HepG2 (cell line): Measurements from ENCODE around the gene SPOPL. TPM values are rescaled to one million over a fixed set of nuclear protein-coding genes. Genes with fewer than 3 reads are reported as not detected.

Experiments used
- ARID4A ChIP-seq: sonication (generic); formaldehyde crosslinking; IDR thresholded peaks from 2 replicates; pipeline ENCODE4 v1.5.0; 2020; ENCODE audit warnings: mild to moderate bottlenecking, missing genetic modification reagents, borderline replicate concordance
- ARNTL ChIP-seq: sonication (generic); formaldehyde crosslinking; IDR thresholded peaks from 2 replicates; pipeline ENCODE4 v1.4.0; 2020; ENCODE audit warnings: mild to moderate bottlenecking, missing genetic modification reagents
- ATF6 ChIP-seq: sonication (generic); formaldehyde crosslinking; conservative IDR thresholded peaks from 2 replicates; pipeline ENCODE4 v1.4.0; 2020; ENCODE audit warnings: missing genetic modification reagents
- CENPT ChIP-seq: sonication (generic); formaldehyde crosslinking; IDR thresholded peaks from 2 replicates; pipeline ENCODE4 v1.8.0; 2022; ENCODE audit warnings: low read depth, mild to moderate bottlenecking, moderate library complexity, missing genetic modification reagents
- DMAP1 ChIP-seq: IDR thresholded peaks from 2 replicates; pipeline ENCODE4 v1.6.1; 2016
- FOXM1 ChIP-seq: sonication (generic); formaldehyde crosslinking; IDR thresholded peaks from 2 replicates; pipeline ENCODE4 v1.5.0; 2020; ENCODE audit warnings: missing genetic modification reagents
- IRX3 ChIP-seq: sonication (generic); formaldehyde crosslinking; IDR thresholded peaks from 2 replicates; pipeline ENCODE4 v1.8.1; 2023; ENCODE audit warnings: mild to moderate bottlenecking, low read depth, missing genetic modification reagents, borderline replicate concordance
- KAT2B ChIP-seq: fragments of 150-350 bp; IDR thresholded peaks from 2 replicates; pipeline ENCODE4 v1.6.1; 2014; ENCODE audit warnings: low read depth, low read length, borderline replicate concordance
- KLF11 ChIP-seq: IDR thresholded peaks from 2 replicates; pipeline ENCODE4 v1.6.1; 2016; ENCODE audit warnings: missing compliant biosample characterization
- MYNN ChIP-seq: sonication (generic); formaldehyde crosslinking; IDR thresholded peaks from 2 replicates; pipeline ENCODE4 v1.4.0; 2020; ENCODE audit warnings: mild to moderate bottlenecking, low read depth, missing genetic modification reagents
- ONECUT2 ChIP-seq: sonication (generic); formaldehyde crosslinking; IDR thresholded peaks from 2 replicates; pipeline ENCODE4 v1.4.0; 2020; ENCODE audit warnings: missing genetic modification reagents
- RARG ChIP-seq: sonication (generic); formaldehyde crosslinking; IDR thresholded peaks from 2 replicates; pipeline ENCODE4 v1.4.0; 2020; ENCODE audit warnings: low read depth, mild to moderate bottlenecking, missing genetic modification reagents
- RFX3 ChIP-seq: IDR thresholded peaks from 2 replicates; pipeline ENCODE4 v1.6.1; 2016; ENCODE audit warnings: missing biosample characterization, missing genetic modification reagents
- SNAPC2 ChIP-seq: sonication (generic); formaldehyde crosslinking; IDR thresholded peaks from 2 replicates; pipeline ENCODE4 v1.8.1; 2022; ENCODE audit warnings: mild to moderate bottlenecking, missing genetic modification reagents
- SOX6 ChIP-seq, 2 experiments: fragments of 450-650 bp in 1 of 2; sonication (generic) in 1 of 2; formaldehyde crosslinking in 1 of 2; IDR thresholded peaks; 2 replicates each; pipeline versions ENCODE4 v1.4.0 to v1.6.1; 2017 to 2020; ENCODE audit warnings: antibody characterized with exemption in 1 of 2, mild to moderate bottlenecking in 1 of 2, missing genetic modification reagents in 1 of 2
- TIGD3 ChIP-seq: sonication (generic); formaldehyde crosslinking; IDR thresholded peaks from 2 replicates; pipeline ENCODE4 v1.5.1; 2020; ENCODE audit warnings: mild to moderate bottlenecking, missing genetic modification reagents, borderline replicate concordance
- TOE1 ChIP-seq: sonication (generic); formaldehyde crosslinking; IDR thresholded peaks from 2 replicates; pipeline ENCODE4 v1.4.0; 2020; ENCODE audit warnings: mild to moderate bottlenecking, missing genetic modification reagents
- ZBTB1 ChIP-seq: sonication (generic); formaldehyde crosslinking; IDR thresholded peaks from 2 replicates; pipeline ENCODE4 v1.4.0; 2020; ENCODE audit warnings: missing genetic modification reagents, borderline replicate concordance
- ZBTB21 ChIP-seq: sonication (generic); formaldehyde crosslinking; IDR thresholded peaks from 2 replicates; pipeline ENCODE4 v1.4.0; 2020; ENCODE audit warnings: missing genetic modification reagents
- ZNF12 ChIP-seq: sonication (generic); formaldehyde crosslinking; IDR thresholded peaks from 2 replicates; pipeline ENCODE4 v1.5.0; 2020; ENCODE audit warnings: missing genetic modification reagents
- ZNF510 ChIP-seq: sonication (generic); formaldehyde crosslinking; IDR thresholded peaks from 2 replicates; pipeline ENCODE4 v1.4.0; 2020; ENCODE audit warnings: low read depth, mild to moderate bottlenecking, missing genetic modification reagents
- ZNF652 ChIP-seq: IDR thresholded peaks from 2 replicates; pipeline ENCODE4 v1.6.1; 2016; ENCODE audit warnings: low read depth, borderline replicate concordance
- polyA plus RNA-seq, 8 experiments: library from polyadenylated mRNA; depleted of rRNA in 3 of 8; stranded (reverse) in 7 of 8; unstranded in 1 of 8; fragments of >200 nt; fragmentation: Illumina TruSeq in 4 of 8; extraction: Trizol in 4 of 8; gene quantifications; 2 replicates each; pipeline versions ENCODE4 v1.2.1 to v1.2.3, GENCODE V29; 2011 to 2016; ENCODE audit warnings: low read depth in 4 of 8, missing spikeins in 1 of 8, mixed read lengths in 1 of 8; ENCODE audit not compliant: insufficient read depth in 1 of 8
- total RNA-seq, 5 experiments: library from RNA; depleted of rRNA; stranded (reverse); fragments of >200 nt; fragmentation: Illumina TruSeq; extraction: Trizol; gene quantifications; 2 replicates each; pipeline ENCODE4 v1.2.3, GENCODE V29; 2016; ENCODE audit warnings: low read depth in 1 of 5
- TF ChIP-seq, protein P1 (sequence below): sonication (generic); formaldehyde crosslinking; IDR thresholded peaks from 2 replicates; pipeline ENCODE4 v1.5.0; 2020; ENCODE audit warnings: mild to moderate bottlenecking, missing genetic modification reagents

The SPOPL gene
- total and polyA plus RNA-seq, 2 of the 13 experiments (the other 11 are each of a cell fraction or from before 2014, with no cell fraction given): 12.6 to 51.6 TPM

DNA sequence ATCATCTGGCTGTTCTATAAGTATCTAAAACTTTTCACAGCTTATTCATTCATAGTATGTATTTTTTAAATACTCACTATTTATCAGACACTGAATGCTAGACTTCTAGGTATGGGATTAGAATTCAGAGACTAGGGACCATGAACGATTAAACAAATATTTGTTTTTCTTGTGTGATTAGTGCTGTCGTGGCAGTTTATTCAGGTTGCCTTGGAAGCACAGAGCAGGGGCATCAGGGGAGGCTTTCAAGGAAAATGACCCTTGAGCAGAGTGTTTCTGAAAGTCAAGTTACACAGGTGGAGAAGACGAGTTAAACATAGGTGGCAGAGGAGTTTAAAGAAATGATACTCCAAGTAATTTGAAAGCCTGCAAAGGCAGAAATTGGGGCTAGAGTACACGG lies 5.7 kb downstream of the SPOPL start (continued):
- TF ChIP-seq TOE1 (no peak), ZNF652 (no peak), KAT2B (no peak), ZBTB21 (no peak), ZBTB1 (CRISPR knock-in tag) (no peak), ZNF12 (no peak), FOXM1 (CRISPR knock-in tag) (no peak), ARID4A (peak; percentile 27; the same call in 1 of the 2 replicates), RARG (CRISPR knock-in tag) (no peak), ONECUT2 (CRISPR knock-in tag) (no peak), ZNF510 (CRISPR knock-in tag) (no peak), CENPT (no peak), IRX3 (CRISPR knock-in tag) (no peak), RFX3 (CRISPR knock-in tag) (peak; percentile 78), KLF11 (CRISPR knock-in tag) (no peak), MYNN (CRISPR knock-in tag) (no peak), DMAP1 (CRISPR knock-in tag) (no peak), SOX6 (IDR thresholded peaks at IDR 0.05) (no peak), SOX6 (CRISPR knock-in tag; IDR thresholded peaks at IDR 0.05) (peak; percentile 35; the same call in 1 of the 2 replicates), ATF6 (no peak), ARNTL (CRISPR knock-in tag) (no peak), TIGD3 (CRISPR knock-in tag) (no peak), SNAPC2 (CRISPR knock-in tag) (no peak; the same call in 1 of the 2 replicates)
- TF ChIP-seq, protein P1, sequence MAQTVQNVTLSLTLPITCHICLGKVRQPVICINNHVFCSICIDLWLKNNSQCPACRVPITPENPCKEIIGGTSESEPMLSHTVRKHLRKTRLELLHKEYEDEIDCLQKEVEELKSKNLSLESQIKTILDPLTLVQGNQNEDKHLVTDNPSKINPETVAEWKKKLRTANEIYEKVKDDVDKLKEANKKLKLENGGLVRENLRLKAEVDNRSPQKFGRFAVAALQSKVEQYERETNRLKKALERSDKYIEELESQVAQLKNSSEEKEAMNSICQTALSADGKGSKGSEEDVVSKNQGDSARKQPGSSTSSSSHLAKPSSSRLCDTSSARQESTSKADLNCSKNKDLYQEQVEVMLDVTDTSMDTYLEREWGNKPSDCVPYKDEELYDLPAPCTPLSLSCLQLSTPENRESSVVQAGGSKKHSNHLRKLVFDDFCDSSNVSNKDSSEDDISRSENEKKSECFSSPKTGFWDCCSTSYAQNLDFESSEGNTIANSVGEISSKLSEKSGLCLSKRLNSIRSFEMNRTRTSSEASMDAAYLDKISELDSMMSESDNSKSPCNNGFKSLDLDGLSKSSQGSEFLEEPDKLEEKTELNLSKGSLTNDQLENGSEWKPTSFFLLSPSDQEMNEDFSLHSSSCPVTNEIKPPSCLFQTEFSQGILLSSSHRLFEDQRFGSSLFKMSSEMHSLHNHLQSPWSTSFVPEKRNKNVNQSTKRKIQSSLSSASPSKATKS (CRISPR knock-in tag): no peak
